ENCODE results near the gene BID. TPM values are rescaled to one million over a fixed set of nuclear protein-coding genes. Genes with fewer than 3 reads are reported as not detected.

BID gene
- total RNA-seq, 2 donors from 2014 or later: 9.8 to 19.0 TPM

- H3K27ac Mint-ChIP-seq: no peak overlapping the region
- H3K9me3 Mint-ChIP-seq: no peaks in the 10 kb centered on the region
- no peaks in the 10 kb centered on the region for H3K36me3 Mint-ChIP-seq
- ATAC-seq (no peak), DNase-seq (ENCODE audit: low spot score in 2 of 2) (no peak)
Observed at GRCh38 chr22:17807578-17808410, 33.5 kb upstream of the BID start.

- H3K36me3 Mint-ChIP-seq: no peaks in the 10 kb centered on the region
- no peak for DNase-seq (ENCODE audit: low spot score in 2 of 2)
- H3K27ac Mint-ChIP-seq: no peak overlapping the region
- ATAC-seq: no peak
- H3K9me3 Mint-ChIP-seq: no peaks in the 10 kb centered on the region
Observed at GRCh38 chr22:17807086-17807485, 32.8 kb upstream of the BID start.

- H3K9me3 Mint-ChIP-seq: no peaks in the 10 kb centered on the region
- ATAC-seq (no peak), DNase-seq (ENCODE audit: low spot score in 2 of 2) (no peak)
- H3K27ac Mint-ChIP-seq: no peak overlapping the region
- no peaks in the 10 kb centered on the region for H3K36me3 Mint-ChIP-seq
Observed at GRCh38 chr22:17806437-17806836, 32.2 kb upstream of the BID start.

GRCh38 chr22:17804331-17805080 is 30.2 kb upstream of the BID start:
- Mint-ChIP-seq H3K36me3 (no peaks in the 10 kb centered on the region), H3K27ac (no peak overlapping the region), H3K9me3 (no peaks in the 10 kb centered on the region)
- ATAC-seq (no peak), DNase-seq (ENCODE audit: low spot score in 2 of 2) (no peak)

GRCh38 chr22:17803609-17804270 is 29.5 kb upstream of the BID start:
- no peaks in the 10 kb centered on the region for H3K9me3 Mint-ChIP-seq
- no peak for ATAC-seq
- no peak for DNase-seq (ENCODE audit: low spot score in 2 of 2)
- H3K36me3 Mint-ChIP-seq: no peaks in the 10 kb centered on the region
- no peak overlapping the region for H3K27ac Mint-ChIP-seq

GRCh38 chr22:17802822-17803221 is 28.6 kb upstream of the BID start:
- H3K9me3 Mint-ChIP-seq: no peaks in the 10 kb centered on the region
- DNase-seq (ENCODE audit: low spot score in 2 of 2): no peak
- ATAC-seq: no peak
- H3K27ac Mint-ChIP-seq: no peak overlapping the region
- no peaks in the 10 kb centered on the region for H3K36me3 Mint-ChIP-seq

GRCh38 chr22:17802411-17802810 is 28.1 kb upstream of the BID start:
- ATAC-seq: no peak
- no peak overlapping the region for H3K27ac Mint-ChIP-seq
- H3K9me3 Mint-ChIP-seq: no peaks in the 10 kb centered on the region

GRCh38 chr22:17797721-17798559 is 23.7 kb upstream of the BID start:
- H3K27ac Mint-ChIP-seq: no peak overlapping the region

More at GRCh38 chr22:17802411-17802810, 28.1 kb upstream of the BID start:
- DNase-seq (ENCODE audit: low spot score in 2 of 2): no peak
- H3K36me3 Mint-ChIP-seq: no peaks in the 10 kb centered on the region

GRCh38 chr22:17796695-17797094 is 22.4 kb upstream of the BID start:
- no peaks in the 10 kb centered on the region for H3K36me3 Mint-ChIP-seq
- H3K9me3 Mint-ChIP-seq: no peaks in the 10 kb centered on the region
- no peak overlapping the region for H3K27ac Mint-ChIP-seq
- no peak for DNase-seq (ENCODE audit: low spot score in 2 of 2)
- ATAC-seq: no peak

More at GRCh38 chr22:17797721-17798559, 23.7 kb upstream of the BID start:
- H3K36me3 Mint-ChIP-seq: no peaks in the 10 kb centered on the region
- no peaks in the 10 kb centered on the region for H3K9me3 Mint-ChIP-seq
- DNase-seq (ENCODE audit: low spot score in 2 of 2): no peak
- ATAC-seq: peak in 1 of 2 donors; percentile 56

GRCh38 chr22:17795661-17796548 is 21.6 kb upstream of the BID start:
- Mint-ChIP-seq H3K36me3 (no peaks in the 10 kb centered on the region), H3K27ac (peak overlapping the region in 1 of 2 donors; percentile 11), H3K9me3 (no peaks in the 10 kb centered on the region)
- DNase-seq (ENCODE audit: low spot score in 2 of 2) (no peak), ATAC-seq (no peak)

GRCh38 chr22:17794726-17795542 is 20.7 kb upstream of the BID start:
- no peaks in the 10 kb centered on the region for H3K36me3 Mint-ChIP-seq
- DNase-seq (ENCODE audit: low spot score in 2 of 2) (no peak), ATAC-seq (no peak)
- peak overlapping the region in 1 of 2 donors; percentile 34 for H3K27ac Mint-ChIP-seq
- H3K9me3 Mint-ChIP-seq: no peaks in the 10 kb centered on the region

- Mint-ChIP-seq H3K36me3 (no peaks in the 10 kb centered on the region), H3K9me3 (no peaks in the 10 kb centered on the region), H3K27ac (no peak overlapping the region)
- DNase-seq (ENCODE audit: low spot score in 2 of 2) (no peak), ATAC-seq (no peak)
Observed at GRCh38 chr22:17792854-17793434, 18.7 kb upstream of the BID start.

- H3K9me3 Mint-ChIP-seq: no peaks in the 10 kb centered on the region
- no peak overlapping the region for H3K27ac Mint-ChIP-seq
- DNase-seq (ENCODE audit: low spot score in 2 of 2): no peak
- ATAC-seq: peak in 1 of 2 donors; percentile 11
- no peaks in the 10 kb centered on the region for H3K36me3 Mint-ChIP-seq
Observed at GRCh38 chr22:17792299-17792698, 18.0 kb upstream of the BID start.

GRCh38 chr22:17791196-17791595 is 16.9 kb upstream of the BID start:
- ATAC-seq (no peak), DNase-seq (ENCODE audit: low spot score in 2 of 2) (no peak)
- Mint-ChIP-seq H3K9me3 (no peaks in the 10 kb centered on the region), H3K27ac (no peak overlapping the region), H3K36me3 (no peaks in the 10 kb centered on the region)

Measured in activated naive CD4-positive, alpha-beta T cell treated with anti-CD3 and anti-CD28 coated beads, Interleukin-2, amount 50 U/mL, for 72 hours (primary cell).